ENCODE data around the gene HK1.

DNA sequence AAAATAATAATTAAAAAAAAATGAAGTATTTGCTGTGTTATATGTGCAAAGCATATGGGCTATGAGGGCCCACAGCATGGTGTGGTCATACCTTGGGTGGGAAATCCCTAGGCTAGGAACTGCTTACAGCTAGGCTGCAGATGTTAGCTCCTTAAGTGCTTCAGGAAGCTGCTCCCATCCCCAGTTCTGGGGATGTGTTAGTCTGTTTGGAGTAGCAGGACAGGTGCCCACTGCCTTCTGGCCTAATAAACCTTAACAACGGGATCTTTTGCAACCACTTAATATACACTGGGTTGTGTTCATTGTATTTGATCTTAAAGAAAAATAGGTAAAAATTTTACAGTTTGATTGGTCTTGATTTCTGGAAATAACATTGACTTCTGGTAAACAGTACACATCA, 46.3 kb downstream of the HK1 start:
- TF ChIP-seq, protein P1, sequence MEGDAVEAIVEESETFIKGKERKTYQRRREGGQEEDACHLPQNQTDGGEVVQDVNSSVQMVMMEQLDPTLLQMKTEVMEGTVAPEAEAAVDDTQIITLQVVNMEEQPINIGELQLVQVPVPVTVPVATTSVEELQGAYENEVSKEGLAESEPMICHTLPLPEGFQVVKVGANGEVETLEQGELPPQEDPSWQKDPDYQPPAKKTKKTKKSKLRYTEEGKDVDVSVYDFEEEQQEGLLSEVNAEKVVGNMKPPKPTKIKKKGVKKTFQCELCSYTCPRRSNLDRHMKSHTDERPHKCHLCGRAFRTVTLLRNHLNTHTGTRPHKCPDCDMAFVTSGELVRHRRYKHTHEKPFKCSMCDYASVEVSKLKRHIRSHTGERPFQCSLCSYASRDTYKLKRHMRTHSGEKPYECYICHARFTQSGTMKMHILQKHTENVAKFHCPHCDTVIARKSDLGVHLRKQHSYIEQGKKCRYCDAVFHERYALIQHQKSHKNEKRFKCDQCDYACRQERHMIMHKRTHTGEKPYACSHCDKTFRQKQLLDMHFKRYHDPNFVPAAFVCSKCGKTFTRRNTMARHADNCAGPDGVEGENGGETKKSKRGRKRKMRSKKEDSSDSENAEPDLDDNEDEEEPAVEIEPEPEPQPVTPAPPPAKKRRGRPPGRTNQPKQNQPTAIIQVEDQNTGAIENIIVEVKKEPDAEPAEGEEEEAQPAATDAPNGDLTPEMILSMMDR (IDR thresholded peaks at IDR 0.05): no peak
- TF ChIP-seq POLR2A (IDR thresholded peaks at IDR 0.05): no peak
